Liver (tissue), 9 donors: Measurements from ENCODE around the gene COBL. TPM values are rescaled to one million over a fixed set of nuclear protein-coding genes. Genes with fewer than 3 reads are reported as not detected.

Experiments used
- DNase-seq: peaks from one replicate; pipeline ENCODE4 v3.0.0-alpha.2; 2017; ENCODE audit warnings: low spot score
- H3K27ac ChIP-seq, 2 donors: one replicate each; pipeline ENCODE4 v1.7.0; 2013; ENCODE audit warnings: inconsistent platforms in 2 of 2, low read length in 2 of 2, control low read depth in 1 of 2, low read depth in 1 of 2, mild to moderate bottlenecking in 1 of 2
- H3K27me3 ChIP-seq, 4 donors: one replicate each; pipeline versions ENCODE4 v1.6.1 to v1.7.0; 2013; ENCODE audit warnings: low read length in 3 of 4, inconsistent platforms in 1 of 4, mild to moderate bottlenecking in 1 of 4, moderate library complexity in 1 of 4; ENCODE audit not compliant: control insufficient read depth in 4 of 4, insufficient read depth in 4 of 4
- H3K36me3 ChIP-seq, 4 donors: one replicate each; pipeline versions ENCODE4 v1.6.1 to v1.7.0; 2013; ENCODE audit warnings: low read length in 3 of 4, mild to moderate bottlenecking in 3 of 4, low read depth in 1 of 4, moderate library complexity in 1 of 4; ENCODE audit not compliant: control insufficient read depth in 4 of 4, insufficient read depth in 3 of 4
- H3K4me1 ChIP-seq, 4 donors: one replicate each; pipeline versions ENCODE4 v1.6.1 to v1.7.0; 2013; ENCODE audit warnings: low read length in 3 of 4, mild to moderate bottlenecking in 3 of 4, moderate library complexity in 1 of 4; ENCODE audit not compliant: control insufficient read depth in 4 of 4, insufficient read depth in 4 of 4
- H3K4me3 ChIP-seq, 3 donors: one replicate each; pipeline versions ENCODE4 v1.6.1 to v1.7.0; 2013; ENCODE audit warnings: low read length in 3 of 3, control low read depth in 1 of 3, low read depth in 1 of 3, mild to moderate bottlenecking in 1 of 3
- H3K9ac ChIP-seq, 2 donors: one replicate each; pipeline ENCODE4 v1.7.0; 2013; ENCODE audit warnings: low read length in 2 of 2, mild to moderate bottlenecking in 2 of 2, moderate library complexity in 2 of 2, control low read depth in 1 of 2, low read depth in 1 of 2
- H3K9me3 ChIP-seq, 4 donors: one replicate each; pipeline versions ENCODE4 v1.6.1 to v1.7.0; 2013; ENCODE audit warnings: low read length in 3 of 4; ENCODE audit not compliant: control insufficient read depth in 4 of 4
- ATF3 ChIP-seq: IDR thresholded peaks from 2 replicates; pipeline ENCODE4 v1.6.1; 2016; ENCODE audit warnings: antibody characterized with exemption
- EGR1 ChIP-seq, 2 donors: IDR thresholded peaks; 2 replicates each; pipeline ENCODE4 v1.6.1; 2016 to 2018; ENCODE audit warnings: antibody characterized with exemption in 2 of 2, low read depth in 2 of 2
- FOXA1 ChIP-seq: IDR thresholded peaks from 2 replicates; pipeline ENCODE4 v1.6.1; 2016; ENCODE audit warnings: antibody characterized with exemption
- FOXA2 ChIP-seq: IDR thresholded peaks from 2 replicates; pipeline ENCODE4 v1.6.1; 2016; ENCODE audit warnings: antibody characterized with exemption
- GABPA ChIP-seq, 2 donors: IDR thresholded peaks in 1 of 2; conservative IDR thresholded peaks in 1 of 2; 2 replicates each; pipeline ENCODE4 v1.6.1; 2016; ENCODE audit warnings: antibody characterized with exemption in 2 of 2, mild to moderate bottlenecking in 1 of 2, moderate library complexity in 1 of 2
- HNF4A ChIP-seq, 2 donors: conservative IDR thresholded peaks; 2 replicates each; pipeline ENCODE4 v1.6.1; 2016; ENCODE audit warnings: antibody characterized with exemption in 2 of 2, mild to moderate bottlenecking in 2 of 2
- HNF4G ChIP-seq: IDR thresholded peaks from 2 replicates; pipeline ENCODE4 v1.6.1; 2016; ENCODE audit warnings: antibody characterized with exemption
- JUND ChIP-seq, 2 donors: IDR thresholded peaks; 2 replicates each; pipeline ENCODE4 v1.6.1; 2016; ENCODE audit warnings: antibody characterized with exemption in 2 of 2
- NR2F2 ChIP-seq: IDR thresholded peaks from 2 replicates; pipeline ENCODE4 v1.6.1; 2016; ENCODE audit warnings: antibody characterized with exemption
- RAD21 ChIP-seq, 2 donors: IDR thresholded peaks; 2 replicates each; pipeline ENCODE4 v1.6.1; 2016; ENCODE audit warnings: antibody characterized with exemption in 2 of 2, mild to moderate bottlenecking in 2 of 2
- REST ChIP-seq: IDR thresholded peaks from 2 replicates; pipeline ENCODE4 v1.6.1; 2016; ENCODE audit warnings: antibody characterized with exemption, mild to moderate bottlenecking
- RXRA ChIP-seq, 2 donors: IDR thresholded peaks; 2 replicates each; pipeline ENCODE4 v1.6.1; 2017 to 2018; ENCODE audit warnings: antibody characterized with exemption in 2 of 2, mild to moderate bottlenecking in 1 of 2
- SP1 ChIP-seq: IDR thresholded peaks from 2 replicates; pipeline ENCODE4 v1.6.1; 2018; ENCODE audit warnings: antibody characterized with exemption, mild to moderate bottlenecking
- TAF1 ChIP-seq: conservative IDR thresholded peaks from 2 replicates; pipeline ENCODE4 v1.6.1; 2016; ENCODE audit warnings: antibody characterized with exemption, mild to moderate bottlenecking
- WGBS: extraction: QIAGEN DNeasy Blood & Tissue Kit; methylation state at CpG from one replicate; pipeline ENCODE4 v1.1.7; 2013; 5-methylcytosine and 5-hydroxymethylcytosine counted together
- polyA plus RNA-seq, 2 donors: library from polyadenylated mRNA; stranded (reverse) in 1 of 2; unstranded in 1 of 2; fragments of 200-250 nt in 1 of 2; fragments of >200 nt in 1 of 2; fragmentation: Nextera tagmentation in 1 of 2; extraction: Ambion mirVana in 1 of 2; gene quantifications; one replicate each; pipeline versions ENCODE4 v1.2.1 to v1.2.3, GENCODE V29; 2013 to 2015
- total RNA-seq, 2 donors: library from RNA; depleted of rRNA; stranded (reverse); fragments of >200 nt; gene quantifications; one replicate each; pipeline ENCODE4 v1.2.3, GENCODE V29; 2014
- TF ChIP-seq, protein P1 (sequence below): fragments of 150-350 bp; IDR thresholded peaks from 2 replicates; pipeline ENCODE4 v1.5.1; 2017; ENCODE audit warnings: improper control_type of control experiment, low read depth, low read length; ENCODE audit not compliant: missing input control
- TF ChIP-seq, protein P2 (sequence below): IDR thresholded peaks from 2 replicates; pipeline ENCODE4 v1.6.1; 2016; ENCODE audit warnings: antibody characterized with exemption
- donor health status: healthy.
- donor health status: healthy.
- donor health status: healthy.
- donor health status: healthy.
- donor health status: healthy.

The COBL gene
- total and polyA plus RNA-seq, 4 donors, result 5.8 to 18.7 (median 10.7) TPM

DNA sequence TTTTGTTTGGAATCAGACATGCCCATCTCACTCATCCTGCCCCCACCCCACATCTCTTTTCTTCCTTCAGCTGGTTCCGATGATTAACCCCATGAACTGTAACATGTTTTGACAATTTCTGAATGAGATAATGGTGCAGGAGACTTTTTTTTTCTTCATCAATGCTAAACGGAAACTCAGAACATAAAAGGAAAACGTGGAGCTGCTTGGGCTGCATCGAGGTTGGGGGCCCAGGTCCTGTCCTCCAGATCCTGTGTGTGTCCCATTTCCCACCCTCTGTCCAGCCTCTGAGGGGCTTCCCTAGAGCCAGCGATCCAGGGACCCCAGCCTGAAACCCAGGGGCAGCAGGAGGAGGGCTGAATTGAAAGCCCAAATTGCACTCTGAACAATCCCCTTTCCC is 270.1 kb downstream of the COBL start (continued):
- TF ChIP-seq HNF4A (conservative IDR thresholded peaks at IDR 0.05) (no peak), EGR1 (IDR thresholded peaks at IDR 0.05; ENCODE audit: low read depth in 2 of 2) (no peak), GABPA (IDR thresholded peaks at IDR 0.05 in 1 of 2, conservative IDR thresholded peaks at IDR 0.05 in 1 of 2) (no peak)

DNA sequence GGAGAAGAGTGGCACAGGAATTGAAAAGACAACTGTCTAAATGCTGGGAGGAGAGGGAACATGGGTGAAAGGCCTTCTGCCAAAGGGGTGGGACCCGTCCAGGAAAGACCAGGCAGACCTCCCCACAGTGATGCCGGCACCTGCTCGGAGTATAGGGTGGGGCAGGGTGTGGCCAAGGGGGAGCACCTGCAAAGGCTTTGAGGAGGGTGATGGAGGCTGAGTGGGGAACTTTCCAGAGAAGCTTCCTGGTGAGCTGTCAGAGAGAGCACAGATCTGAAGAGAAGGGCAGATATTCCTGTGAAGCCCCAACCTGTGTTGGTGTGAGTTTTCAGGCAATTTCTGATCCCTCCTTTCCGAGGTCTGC is 270.5 kb downstream of the COBL start:
- no peak overlapping the region for H3K27ac ChIP-seq
- H3K9ac ChIP-seq, result no peak overlapping the region
- no peak overlapping the region for H3K4me3 ChIP-seq
- H3K36me3 ChIP-seq, result peaks cover 0 to 7% (median 3%) of the 10 kb centered on the region in 4 donors
- DNase-seq, result no peak
- WGBS, result 83% methylated on average over 4 of the region's 4 CpGs
- TF ChIP-seq EGR1 (IDR thresholded peaks at IDR 0.05; ENCODE audit: low read depth in 2 of 2) (no peak), FOXA1 (no peak), GABPA (IDR thresholded peaks at IDR 0.05 in 1 of 2, conservative IDR thresholded peaks at IDR 0.05 in 1 of 2) (no peak), REST (no peak), RAD21 (IDR thresholded peaks at IDR 0.05) (no peak), FOXA2 (no peak), HNF4G (no peak), TAF1 (no peak), SP1 (no peak), ATF3 (no peak), HNF4A (conservative IDR thresholded peaks at IDR 0.05) (no peak), RXRA (IDR thresholded peaks at IDR 0.05) (no peak), NR2F2 (no peak), JUND (IDR thresholded peaks at IDR 0.05) (no peak)
- TF ChIP-seq, protein P1, sequence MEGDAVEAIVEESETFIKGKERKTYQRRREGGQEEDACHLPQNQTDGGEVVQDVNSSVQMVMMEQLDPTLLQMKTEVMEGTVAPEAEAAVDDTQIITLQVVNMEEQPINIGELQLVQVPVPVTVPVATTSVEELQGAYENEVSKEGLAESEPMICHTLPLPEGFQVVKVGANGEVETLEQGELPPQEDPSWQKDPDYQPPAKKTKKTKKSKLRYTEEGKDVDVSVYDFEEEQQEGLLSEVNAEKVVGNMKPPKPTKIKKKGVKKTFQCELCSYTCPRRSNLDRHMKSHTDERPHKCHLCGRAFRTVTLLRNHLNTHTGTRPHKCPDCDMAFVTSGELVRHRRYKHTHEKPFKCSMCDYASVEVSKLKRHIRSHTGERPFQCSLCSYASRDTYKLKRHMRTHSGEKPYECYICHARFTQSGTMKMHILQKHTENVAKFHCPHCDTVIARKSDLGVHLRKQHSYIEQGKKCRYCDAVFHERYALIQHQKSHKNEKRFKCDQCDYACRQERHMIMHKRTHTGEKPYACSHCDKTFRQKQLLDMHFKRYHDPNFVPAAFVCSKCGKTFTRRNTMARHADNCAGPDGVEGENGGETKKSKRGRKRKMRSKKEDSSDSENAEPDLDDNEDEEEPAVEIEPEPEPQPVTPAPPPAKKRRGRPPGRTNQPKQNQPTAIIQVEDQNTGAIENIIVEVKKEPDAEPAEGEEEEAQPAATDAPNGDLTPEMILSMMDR, result no peak
- TF ChIP-seq, protein P2, sequence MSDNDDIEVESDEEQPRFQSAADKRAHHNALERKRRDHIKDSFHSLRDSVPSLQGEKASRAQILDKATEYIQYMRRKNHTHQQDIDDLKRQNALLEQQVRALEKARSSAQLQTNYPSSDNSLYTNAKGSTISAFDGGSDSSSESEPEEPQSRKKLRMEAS, result no peak
- no peaks in the 10 kb centered on the region for H3K4me1 ChIP-seq
- no peaks in the 10 kb centered on the region for H3K27me3 ChIP-seq
- no peaks in the 10 kb centered on the region for H3K9me3 ChIP-seq
